HCEC 1CT (cell line): Measurements from ENCODE around the gene HMCN2.
"Not testable (repeated sequence)": the region's sequence is repeated elsewhere in the genome, so short reads cannot be mapped to it uniquely, and the experiment has no call there.

Experiments used
- DNase-seq: peaks from one replicate; pipeline ENCODE4 v3.0.0-alpha.2; 2017

Gene HMCN2

GRCh38 chr9:130239741-130240241, 25.8 kb upstream of the HMCN2 start:
- DNase-seq = no peak

GRCh38 chr9:130240410-130241197, 25.0 kb upstream of the HMCN2 start:
- DNase-seq = peak; percentile 45

GRCh38 chr9:130241198-130241535, 24.4 kb upstream of the HMCN2 start:
- no peak for DNase-seq

- no peak for DNase-seq
Measured at GRCh38 chr9:130242270-130243014, 23.1 kb upstream of the HMCN2 start.

- DNase-seq = no peak
Measured at GRCh38 chr9:130243015-130243881, 22.3 kb upstream of the HMCN2 start.

GRCh38 chr9:130243882-130244170, 21.7 kb upstream of the HMCN2 start:
- DNase-seq = no peak

GRCh38 chr9:130244548-130245165, 20.9 kb upstream of the HMCN2 start:
- DNase-seq = no peak

- DNase-seq = no peak
Measured at GRCh38 chr9:130245474-130245873, 20.1 kb upstream of the HMCN2 start.

- DNase-seq = no peak
Measured at GRCh38 chr9:130246126-130246525, 19.4 kb upstream of the HMCN2 start.

- no peak for DNase-seq
Measured at GRCh38 chr9:130254747-130255630, 10.6 kb upstream of the HMCN2 start.

GRCh38 chr9:130255631-130256134, 9.9 kb upstream of the HMCN2 start:
- no peak for DNase-seq

GRCh38 chr9:130256644-130257043, 8.9 kb upstream of the HMCN2 start:
- DNase-seq = no peak

- DNase-seq = not testable (repeated sequence)
Measured at GRCh38 chr9:130258137-130258536, 7.4 kb upstream of the HMCN2 start.

- DNase-seq = no peak
Measured at GRCh38 chr9:130259044-130259443, 6.5 kb upstream of the HMCN2 start.

GRCh38 chr9:130260816-130261765, 4.5 kb upstream of the HMCN2 start:
- DNase-seq = no peak

GRCh38 chr9:130262061-130262745, 3.4 kb upstream of the HMCN2 start:
- no peak for DNase-seq

- DNase-seq = no peak
Measured at GRCh38 chr9:130262771-130263170, 2.8 kb upstream of the HMCN2 start.

- no peak for DNase-seq
Measured at GRCh38 chr9:130263601-130264413, 1.8 kb upstream of the HMCN2 start.
